ENCODE results near the gene SEPTIN10. TPM values are rescaled to one million over a fixed set of nuclear protein-coding genes. Genes with fewer than 3 reads are reported as not detected.

The SEPTIN10 gene
- total RNA-seq, 1 experiment from 2014 or later: 113 TPM

GRCh38 chr2:109597283-109597682, 16.5 kb downstream of the SEPTIN10 start:
- no peaks in the 10 kb centered on the region for H3K9me3 ChIP-seq (ENCODE audit: control insufficient read depth in 1 of 2, insufficient read depth in 1 of 2, low read depth in 1 of 2, low read length in 2 of 2)
- no peak overlapping the region for H3K27ac ChIP-seq (ENCODE audit: low read depth, low read length)
- DNase-seq (ENCODE audit: low read depth, low spot score) (no peak), ATAC-seq (no peak)
- peaks cover 4% of the 10 kb centered on the region; the same call in 1 of the 2 replicates for H4K20me1 ChIP-seq (ENCODE audit: insufficient read depth)
- TF ChIP-seq SIN3A (IDR thresholded peaks at IDR 0.05; ENCODE audit: low read depth): no peak
- no peaks in the 10 kb centered on the region for H3K27me3 ChIP-seq (ENCODE audit: insufficient read depth, low read length)
- ChIA-PET CTCF (no interaction called here), POLR2A (no interaction called here), RAD21 (ENCODE audit: low non-redundant PET in 1 of 2, low total read pairs in 2 of 2, uncharacterized antibody in 2 of 2, unreplicated experiment in 2 of 2) (no interaction called here)
- H3K9ac ChIP-seq (ENCODE audit: low read length): no peak overlapping the region
- H3K79me2 ChIP-seq (ENCODE audit: insufficient read depth, low read length): peaks cover 98% of the 10 kb centered on the region
- no peaks in the 10 kb centered on the region for H3K4me1 ChIP-seq (ENCODE audit: control insufficient read depth in 1 of 2, insufficient read depth in 2 of 2, low read length in 2 of 2)
- no peak overlapping the region for H3K4me2 ChIP-seq (ENCODE audit: low read length)
- H3K36me3 ChIP-seq (ENCODE audit: control insufficient read depth in 1 of 2, insufficient read depth in 2 of 2, low read length in 2 of 2): peaks cover 0 to 2% of the 10 kb centered on the region in 2 experiments; a peak in 2 of 4 replicates
- no peak overlapping the region for H3K4me3 ChIP-seq (replicated peaks in 1 of 2; ENCODE audit: low read depth in 1 of 2, low read length in 2 of 2)
- intact Hi-C loops (cut with micrococcal nuclease): loop anchor here (5.0 kb wide), 1 partner anchor 35 kb away; no protein-coding TSS in a partner anchor
- H3K9me2 ChIP-seq (ENCODE audit: insufficient read depth): no peaks in the 10 kb centered on the region
- no TSS peak for BruUV-seq (replicated peaks)
- H2AFZ ChIP-seq (ENCODE audit: low read depth, low read length, poor library complexity, severe bottlenecking): no peak overlapping the region

GRCh38 chr2:109595644-109596043, 18.1 kb downstream of the SEPTIN10 start:
- POLR2A ChIA-PET: interaction anchor here (0.9 kb wide), 1 partner anchor 9 kb away, joined by 5 read pairs; no protein-coding TSS in a partner anchor
- intact Hi-C loops (cut with micrococcal nuclease): loop anchor here (5.0 kb wide), 1 partner anchor 33 kb away; no protein-coding TSS in a partner anchor
- TF ChIP-seq POLR2AphosphoS5 (IDR thresholded peaks at IDR 0.05; ENCODE audit: low read depth, low read length) (no peak), ELF1 (IDR thresholded peaks at IDR 0.05; ENCODE audit: borderline replicate concordance, low read depth) (no peak), TCF7L2 (IDR thresholded peaks at IDR 0.05; ENCODE audit: borderline replicate concordance, extremely low read depth, insufficient read depth, insufficient read length) (no peak), REST (IDR thresholded peaks at IDR 0.05; ENCODE audit: low read depth) (no peak), JUND (IDR thresholded peaks at IDR 0.05) (no peak), ZFX (IDR thresholded peaks at IDR 0.05) (no peak), EZH2phosphoT487 (IDR thresholded peaks at IDR 0.05; ENCODE audit: borderline replicate concordance) (no peak), ZNF274 (IDR thresholded peaks at IDR 0.05; ENCODE audit: low read depth, low read length) (no peak), SIN3A (IDR thresholded peaks at IDR 0.05; ENCODE audit: low read depth) (no peak), CBX3 (IDR thresholded peaks at IDR 0.05; ENCODE audit: low read depth) (no peak), POLR2A (IDR thresholded peaks at IDR 0.05; ENCODE audit: borderline replicate concordance, extremely low read depth, insufficient read depth, insufficient read length) (no peak), CEBPB (IDR thresholded peaks at IDR 0.05; ENCODE audit: low read depth) (no peak), FOSL1 (IDR thresholded peaks at IDR 0.05; ENCODE audit: low read depth) (no peak), ZBTB33 (IDR thresholded peaks at IDR 0.05; ENCODE audit: extremely low read depth, insufficient replicate concordance, low read length) (no peak), ATF3 (IDR thresholded peaks at IDR 0.05) (no peak), SRF (IDR thresholded peaks at IDR 0.05; ENCODE audit: low read depth) (no peak)
- DNase-seq (ENCODE audit: low read depth, low spot score): no peak
- no peak overlapping the region for H2AFZ ChIP-seq (ENCODE audit: low read depth, low read length, poor library complexity, severe bottlenecking)
- peaks cover 4% of the 10 kb centered on the region; the same call in 1 of the 2 replicates for H4K20me1 ChIP-seq (ENCODE audit: insufficient read depth)
- no peaks in the 10 kb centered on the region for H3K9me3 ChIP-seq (ENCODE audit: control insufficient read depth in 1 of 2, insufficient read depth in 1 of 2, low read depth in 1 of 2, low read length in 2 of 2)
- H3K4me1 ChIP-seq (ENCODE audit: control insufficient read depth in 1 of 2, insufficient read depth in 2 of 2, low read length in 2 of 2): peaks cover 5 to 10% of the 10 kb centered on the region in 2 experiments
- H3K9me2 ChIP-seq (ENCODE audit: insufficient read depth): no peaks in the 10 kb centered on the region
- H3K27me3 ChIP-seq (ENCODE audit: insufficient read depth, low read length): no peaks in the 10 kb centered on the region
- no peak overlapping the region for H3K4me3 ChIP-seq (replicated peaks in 1 of 2; ENCODE audit: low read depth in 1 of 2, low read length in 2 of 2)
- RAD21 ChIA-PET (ENCODE audit: low non-redundant PET in 1 of 2, low total read pairs in 2 of 2, uncharacterized antibody in 2 of 2, unreplicated experiment in 2 of 2): no interaction called here
- no peak overlapping the region for H3K4me2 ChIP-seq (ENCODE audit: low read length)
- CTCF ChIA-PET: no interaction called here
- peaks cover 2 to 4% of the 10 kb centered on the region in 2 experiments; a peak in 2 of 4 replicates for H3K36me3 ChIP-seq (ENCODE audit: control insufficient read depth in 1 of 2, insufficient read depth in 2 of 2, low read length in 2 of 2)
- H3K9ac ChIP-seq (ENCODE audit: low read length): no peak overlapping the region
- no peak for ATAC-seq
- no TSS peak for BruUV-seq (replicated peaks)
- peaks cover 97% of the 10 kb centered on the region for H3K79me2 ChIP-seq (ENCODE audit: insufficient read depth, low read length)
- no peak overlapping the region for H3K27ac ChIP-seq (ENCODE audit: low read depth, low read length)
